HEK293 (cell line): ENCODE measurements around the gene KNG1.

Source experiments
- CTCF ChIA-PET: fragments of 350-600 bp; formaldehyde crosslinking; extraction: SDS; loops from one replicate; lab custom pipeline; 2021; ENCODE audit warnings: antibody characterized with exemption; lab: Yijun Ruan, JAX
- POLR2A ChIA-PET: fragments of 300-600 bp; formaldehyde crosslinking; extraction: SDS; loops from one replicate; lab custom pipeline; 2020; ENCODE audit warnings: antibody characterized with exemption, inconsistent platforms; lab: Yijun Ruan, JAX
- H3K27ac ChIP-seq: fragments of 200-500 bp; sonication (Bioruptor generic); 2 replicates; pipeline ENCODE4 v1.5.1; 2014; ENCODE audit warnings: low read depth, low read length, control low read depth, inconsistent platforms; ENCODE audit errors: extremely low read depth
- H3K36me3 ChIP-seq, 2 experiments: fragments of 200-500 bp in 1 of 2; sonication (Bioruptor generic) in 1 of 2; 1 replicate in 1 of 2; 2 replicates in 1 of 2; pipeline ENCODE4 v1.5.1; 2014 to 2017; ENCODE audit warnings: inconsistent platforms in 2 of 2, low read length in 2 of 2; ENCODE audit not compliant: control insufficient read depth in 2 of 2, insufficient read depth in 1 of 2
- H3K4me1 ChIP-seq: fragments of 200-500 bp; sonication (Bioruptor generic); 2 replicates; pipeline ENCODE4 v1.5.1; 2014; ENCODE audit warnings: mild to moderate bottlenecking, low read length, inconsistent platforms; ENCODE audit not compliant: control insufficient read depth, insufficient read depth
- H3K4me3 ChIP-seq: 2 replicates; pipeline ENCODE4 v1.5.1; 2011; ENCODE audit warnings: low read depth, mild to moderate bottlenecking, control low read depth, low read length, moderate library complexity
- H3K9me3 ChIP-seq: fragments of 200-500 bp; sonication (Bioruptor generic); 2 replicates; pipeline ENCODE4 v1.5.1; 2014; ENCODE audit warnings: low read depth, low read length, inconsistent platforms; ENCODE audit not compliant: control insufficient read depth, insufficient read depth
- ZFHX2 ChIP-seq: fragments of 450-650 bp; formaldehyde crosslinking; conservative IDR thresholded peaks from 2 replicates; pipeline ENCODE4 v1.5.1; 2016; ENCODE audit warnings: missing biosample characterization, missing genetic modification characterization
- ZNF133 ChIP-seq: fragments of 450-650 bp; formaldehyde crosslinking; IDR thresholded peaks from 2 replicates; pipeline ENCODE4 v1.5.1; 2016; ENCODE audit warnings: missing biosample characterization, missing genetic modification characterization
- ZNF138 ChIP-seq: fragments of 450-650 bp; formaldehyde crosslinking; IDR thresholded peaks from 2 replicates; pipeline ENCODE4 v1.5.1; 2016; ENCODE audit warnings: missing biosample characterization, missing genetic modification characterization, borderline replicate concordance
- ZNF211 ChIP-seq: fragments of 450-650 bp; formaldehyde crosslinking; IDR thresholded peaks from 2 replicates; pipeline ENCODE4 v1.5.1; 2016; ENCODE audit warnings: low read depth, missing biosample characterization, missing genetic modification characterization
- ZNF221 ChIP-seq: fragments of 450-650 bp; formaldehyde crosslinking; IDR thresholded peaks from 2 replicates; pipeline ENCODE4 v1.5.1; 2017; ENCODE audit warnings: missing biosample characterization, missing genetic modification characterization, borderline replicate concordance
- ZNF239 ChIP-seq: fragments of 450-650 bp; formaldehyde crosslinking; IDR thresholded peaks from 2 replicates; pipeline ENCODE4 v1.5.1; 2016; ENCODE audit warnings: missing biosample characterization, missing genetic modification characterization
- ZNF341 ChIP-seq: fragments of 450-650 bp; formaldehyde crosslinking; IDR thresholded peaks from 2 replicates; pipeline ENCODE4; 2016; ENCODE audit warnings: low read depth, missing biosample characterization, missing genetic modification characterization
- ZNF350 ChIP-seq: fragments of 450-650 bp; formaldehyde crosslinking; IDR thresholded peaks from 2 replicates; pipeline ENCODE4 v1.5.0; 2017; ENCODE audit warnings: missing biosample characterization, mild to moderate bottlenecking, missing genetic modification characterization
- ZNF596 ChIP-seq: fragments of 450-650 bp; IDR thresholded peaks from 2 replicates; pipeline ENCODE4 v1.5.0; 2018; ENCODE audit warnings: missing biosample characterization, mild to moderate bottlenecking, missing genetic modification characterization, moderate library complexity
- ZNF677 ChIP-seq: fragments of 450-650 bp; IDR thresholded peaks from 2 replicates; pipeline ENCODE4 v1.5.0; 2018; ENCODE audit warnings: missing biosample characterization, mild to moderate bottlenecking, missing genetic modification characterization, moderate library complexity
- ZNF701 ChIP-seq: fragments of 450-650 bp; formaldehyde crosslinking; IDR thresholded peaks from 2 replicates; pipeline ENCODE4 v1.5.1; 2016; ENCODE audit warnings: missing biosample characterization, missing genetic modification characterization
- TF ChIP-seq, protein P1 (sequence below): fragments of 450-650 bp; formaldehyde crosslinking; IDR thresholded peaks from 2 replicates; pipeline ENCODE4 v1.5.1; 2016; ENCODE audit warnings: missing biosample characterization, missing genetic modification characterization
- TF ChIP-seq, protein P2 (sequence below): fragments of 450-650 bp; formaldehyde crosslinking; IDR thresholded peaks from 2 replicates; pipeline ENCODE4 v1.5.1; 2016; ENCODE audit warnings: missing biosample characterization, missing genetic modification characterization
- TF ChIP-seq, protein P3 (sequence below): fragments of 450-650 bp; formaldehyde crosslinking; IDR thresholded peaks from 2 replicates; pipeline ENCODE4 v1.5.1; 2017; ENCODE audit warnings: missing biosample characterization, missing genetic modification characterization
- TF ChIP-seq, protein P4 (sequence below): fragments of 450-650 bp; formaldehyde crosslinking; IDR thresholded peaks from 2 replicates; pipeline ENCODE4 v1.5.1; 2016; ENCODE audit warnings: missing biosample characterization, missing genetic modification characterization
- TF ChIP-seq, protein P5 (sequence below): fragments of 450-650 bp; formaldehyde crosslinking; IDR thresholded peaks from 2 replicates; pipeline ENCODE4 v1.5.1; 2016; ENCODE audit warnings: missing biosample characterization, missing genetic modification characterization
- TF ChIP-seq, protein P6 (sequence below): fragments of 450-650 bp; formaldehyde crosslinking; IDR thresholded peaks from 2 replicates; pipeline ENCODE4 v1.5.1; 2016; ENCODE audit warnings: missing biosample characterization, missing genetic modification characterization, low read depth
- TF ChIP-seq, protein P7 (sequence below): fragments of 450-650 bp; formaldehyde crosslinking; IDR thresholded peaks from 2 replicates; pipeline ENCODE4 v1.5.0; 2017; ENCODE audit warnings: missing biosample characterization, missing genetic modification characterization, borderline replicate concordance
- TF ChIP-seq, protein P8 (sequence below): fragments of 450-650 bp; formaldehyde crosslinking; IDR thresholded peaks from 2 replicates; pipeline ENCODE4 v1.5.1; 2016; ENCODE audit warnings: missing biosample characterization, missing genetic modification characterization

The KNG1 gene

DNA sequence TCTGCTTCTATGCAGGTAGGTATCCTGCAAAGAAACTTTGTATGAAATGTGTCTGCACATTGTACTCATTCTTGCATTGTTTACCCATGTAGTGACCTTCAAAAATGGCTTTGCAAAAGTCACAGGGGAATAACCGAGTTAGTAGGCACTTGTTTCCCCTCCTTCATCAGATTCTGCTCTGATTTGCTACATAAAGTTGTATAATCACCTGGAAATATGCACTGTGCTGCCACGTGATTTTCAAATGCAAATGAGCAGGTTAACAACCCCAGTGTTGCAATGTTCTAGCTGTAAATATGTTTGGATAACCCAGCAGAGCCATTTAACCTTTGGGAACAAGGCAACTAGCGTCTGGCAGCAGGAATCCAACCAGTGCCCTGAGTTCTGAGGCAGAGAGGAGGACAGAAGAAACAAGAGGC is at the start of gene KNG1:
Gene KNG1 (plus strand): TSS at position 321 of the 419 bp plus-strand sequence. CDS start 184 bp downstream, outside the sequence.
- no peaks in the 10 kb centered on the region for H3K9me3 ChIP-seq
- CTCF ChIA-PET, result no interaction called here
- H3K27ac ChIP-seq, result no peak within 1 kb of the TSS
- TF ChIP-seq ZNF350 (tag by site-specific recombination) (no peak), ZNF221 (tag by site-specific recombination) (no peak), ZFHX2 (tag by site-specific recombination) (no peak), ZNF239 (tag by site-specific recombination) (no peak), ZNF341 (tag by site-specific recombination) (no peak), ZNF211 (tag by site-specific recombination) (no peak), ZNF701 (tag by site-specific recombination) (no peak), ZNF677 (no peak), ZNF596 (no peak), ZNF138 (tag by site-specific recombination) (no peak), ZNF133 (tag by site-specific recombination) (no peak)
- TF ChIP-seq, protein P1, sequence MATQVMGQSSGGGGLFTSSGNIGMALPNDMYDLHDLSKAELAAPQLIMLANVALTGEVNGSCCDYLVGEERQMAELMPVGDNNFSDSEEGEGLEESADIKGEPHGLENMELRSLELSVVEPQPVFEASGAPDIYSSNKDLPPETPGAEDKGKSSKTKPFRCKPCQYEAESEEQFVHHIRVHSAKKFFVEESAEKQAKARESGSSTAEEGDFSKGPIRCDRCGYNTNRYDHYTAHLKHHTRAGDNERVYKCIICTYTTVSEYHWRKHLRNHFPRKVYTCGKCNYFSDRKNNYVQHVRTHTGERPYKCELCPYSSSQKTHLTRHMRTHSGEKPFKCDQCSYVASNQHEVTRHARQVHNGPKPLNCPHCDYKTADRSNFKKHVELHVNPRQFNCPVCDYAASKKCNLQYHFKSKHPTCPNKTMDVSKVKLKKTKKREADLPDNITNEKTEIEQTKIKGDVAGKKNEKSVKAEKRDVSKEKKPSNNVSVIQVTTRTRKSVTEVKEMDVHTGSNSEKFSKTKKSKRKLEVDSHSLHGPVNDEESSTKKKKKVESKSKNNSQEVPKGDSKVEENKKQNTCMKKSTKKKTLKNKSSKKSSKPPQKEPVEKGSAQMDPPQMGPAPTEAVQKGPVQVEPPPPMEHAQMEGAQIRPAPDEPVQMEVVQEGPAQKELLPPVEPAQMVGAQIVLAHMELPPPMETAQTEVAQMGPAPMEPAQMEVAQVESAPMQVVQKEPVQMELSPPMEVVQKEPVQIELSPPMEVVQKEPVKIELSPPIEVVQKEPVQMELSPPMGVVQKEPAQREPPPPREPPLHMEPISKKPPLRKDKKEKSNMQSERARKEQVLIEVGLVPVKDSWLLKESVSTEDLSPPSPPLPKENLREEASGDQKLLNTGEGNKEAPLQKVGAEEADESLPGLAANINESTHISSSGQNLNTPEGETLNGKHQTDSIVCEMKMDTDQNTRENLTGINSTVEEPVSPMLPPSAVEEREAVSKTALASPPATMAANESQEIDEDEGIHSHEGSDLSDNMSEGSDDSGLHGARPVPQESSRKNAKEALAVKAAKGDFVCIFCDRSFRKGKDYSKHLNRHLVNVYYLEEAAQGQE (tag by site-specific recombination), result no peak
- TF ChIP-seq, protein P2, sequence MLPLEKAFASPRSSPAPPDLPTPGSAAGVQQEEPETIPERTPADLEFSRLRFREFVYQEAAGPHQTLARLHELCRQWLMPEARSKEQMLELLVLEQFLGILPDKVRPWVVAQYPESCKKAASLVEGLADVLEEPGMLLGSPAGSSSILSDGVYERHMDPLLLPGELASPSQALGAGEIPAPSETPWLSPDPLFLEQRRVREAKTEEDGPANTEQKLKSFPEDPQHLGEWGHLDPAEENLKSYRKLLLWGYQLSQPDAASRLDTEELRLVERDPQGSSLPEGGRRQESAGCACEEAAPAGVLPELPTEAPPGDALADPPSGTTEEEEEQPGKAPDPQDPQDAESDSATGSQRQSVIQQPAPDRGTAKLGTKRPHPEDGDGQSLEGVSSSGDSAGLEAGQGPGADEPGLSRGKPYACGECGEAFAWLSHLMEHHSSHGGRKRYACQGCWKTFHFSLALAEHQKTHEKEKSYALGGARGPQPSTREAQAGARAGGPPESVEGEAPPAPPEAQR (tag by site-specific recombination), result no peak
- TF ChIP-seq, protein P3, sequence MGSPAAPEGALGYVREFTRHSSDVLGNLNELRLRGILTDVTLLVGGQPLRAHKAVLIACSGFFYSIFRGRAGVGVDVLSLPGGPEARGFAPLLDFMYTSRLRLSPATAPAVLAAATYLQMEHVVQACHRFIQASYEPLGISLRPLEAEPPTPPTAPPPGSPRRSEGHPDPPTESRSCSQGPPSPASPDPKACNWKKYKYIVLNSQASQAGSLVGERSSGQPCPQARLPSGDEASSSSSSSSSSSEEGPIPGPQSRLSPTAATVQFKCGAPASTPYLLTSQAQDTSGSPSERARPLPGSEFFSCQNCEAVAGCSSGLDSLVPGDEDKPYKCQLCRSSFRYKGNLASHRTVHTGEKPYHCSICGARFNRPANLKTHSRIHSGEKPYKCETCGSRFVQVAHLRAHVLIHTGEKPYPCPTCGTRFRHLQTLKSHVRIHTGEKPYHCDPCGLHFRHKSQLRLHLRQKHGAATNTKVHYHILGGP (tag by site-specific recombination), result no peak
- TF ChIP-seq, protein P4, sequence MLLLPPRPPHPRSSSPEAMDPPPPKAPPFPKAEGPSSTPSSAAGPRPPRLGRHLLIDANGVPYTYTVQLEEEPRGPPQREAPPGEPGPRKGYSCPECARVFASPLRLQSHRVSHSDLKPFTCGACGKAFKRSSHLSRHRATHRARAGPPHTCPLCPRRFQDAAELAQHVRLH (tag by site-specific recombination), result no peak
- TF ChIP-seq, protein P5, sequence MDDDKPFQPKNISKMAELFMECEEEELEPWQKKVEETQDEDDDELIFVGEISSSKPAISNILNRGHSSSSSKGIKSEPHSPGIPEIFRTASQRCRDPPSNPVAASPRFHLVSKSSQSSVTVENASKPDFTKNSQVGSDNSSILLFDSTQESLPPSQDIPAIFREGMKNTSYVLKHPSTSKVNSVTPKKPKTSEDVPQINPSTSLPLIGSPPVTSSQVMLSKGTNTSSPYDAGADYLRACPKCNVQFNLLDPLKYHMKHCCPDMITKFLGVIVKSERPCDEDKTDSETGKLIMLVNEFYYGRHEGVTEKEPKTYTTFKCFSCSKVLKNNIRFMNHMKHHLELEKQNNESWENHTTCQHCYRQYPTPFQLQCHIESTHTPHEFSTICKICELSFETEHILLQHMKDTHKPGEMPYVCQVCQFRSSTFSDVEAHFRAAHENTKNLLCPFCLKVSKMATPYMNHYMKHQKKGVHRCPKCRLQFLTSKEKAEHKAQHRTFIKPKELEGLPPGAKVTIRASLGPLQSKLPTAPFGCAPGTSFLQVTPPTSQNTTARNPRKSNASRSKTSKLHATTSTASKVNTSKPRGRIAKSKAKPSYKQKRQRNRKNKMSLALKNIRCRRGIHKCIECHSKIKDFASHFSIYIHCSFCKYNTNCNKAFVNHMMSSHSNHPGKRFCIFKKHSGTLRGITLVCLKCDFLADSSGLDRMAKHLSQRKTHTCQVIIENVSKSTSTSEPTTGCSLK (tag by site-specific recombination), result no peak
- no peak within 1 kb of the TSS for H3K4me3 ChIP-seq
- no peaks in the 10 kb centered on the region for H3K4me1 ChIP-seq
- H3K36me3 ChIP-seq, result no peaks in the 10 kb centered on the region
- POLR2A ChIA-PET, result no interaction called here

DNA sequence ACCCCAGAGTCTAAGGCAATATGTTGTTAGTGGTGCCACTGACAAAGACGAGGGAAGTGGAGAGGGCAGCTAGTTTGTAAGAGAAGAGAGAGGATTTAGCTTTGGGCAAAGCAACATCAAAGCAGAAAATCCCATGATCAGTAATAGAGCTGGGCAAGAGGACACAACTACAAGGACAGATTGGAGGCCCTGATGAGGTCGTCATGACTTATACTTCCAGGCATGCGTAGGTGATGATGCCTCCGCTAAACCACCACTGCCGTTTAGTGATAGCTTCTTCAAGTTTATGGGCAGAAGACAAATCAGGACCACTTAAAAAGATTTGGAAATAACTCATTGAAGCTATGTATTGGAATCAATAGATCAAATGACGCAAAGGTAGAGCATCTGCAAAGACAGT is 48.7 kb upstream of the KNG1 start:
- Histone ChIP-seq H3K36me3 (no peaks in the 10 kb centered on the region), H3K4me3 (no peak overlapping the region), H3K9me3 (no peaks in the 10 kb centered on the region), H3K27ac (no peak overlapping the region), H3K4me1 (no peaks in the 10 kb centered on the region)
- ChIA-PET CTCF (interaction anchor here (1.5 kb wide), 1 partner anchor 51 kb away, joined by 6 read pairs; no protein-coding TSS in a partner anchor), POLR2A (interaction anchor here (1.2 kb wide), 1 partner anchor 115 kb away, joined by 4 read pairs; the partner anchor contains the start of gene EIF4A2)
- TF ChIP-seq, protein P6, sequence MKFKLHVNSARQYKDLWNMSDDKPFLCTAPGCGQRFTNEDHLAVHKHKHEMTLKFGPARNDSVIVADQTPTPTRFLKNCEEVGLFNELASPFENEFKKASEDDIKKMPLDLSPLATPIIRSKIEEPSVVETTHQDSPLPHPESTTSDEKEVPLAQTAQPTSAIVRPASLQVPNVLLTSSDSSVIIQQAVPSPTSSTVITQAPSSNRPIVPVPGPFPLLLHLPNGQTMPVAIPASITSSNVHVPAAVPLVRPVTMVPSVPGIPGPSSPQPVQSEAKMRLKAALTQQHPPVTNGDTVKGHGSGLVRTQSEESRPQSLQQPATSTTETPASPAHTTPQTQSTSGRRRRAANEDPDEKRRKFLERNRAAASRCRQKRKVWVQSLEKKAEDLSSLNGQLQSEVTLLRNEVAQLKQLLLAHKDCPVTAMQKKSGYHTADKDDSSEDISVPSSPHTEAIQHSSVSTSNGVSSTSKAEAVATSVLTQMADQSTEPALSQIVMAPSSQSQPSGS (tag by site-specific recombination), result no peak
- TF ChIP-seq, protein P7, sequence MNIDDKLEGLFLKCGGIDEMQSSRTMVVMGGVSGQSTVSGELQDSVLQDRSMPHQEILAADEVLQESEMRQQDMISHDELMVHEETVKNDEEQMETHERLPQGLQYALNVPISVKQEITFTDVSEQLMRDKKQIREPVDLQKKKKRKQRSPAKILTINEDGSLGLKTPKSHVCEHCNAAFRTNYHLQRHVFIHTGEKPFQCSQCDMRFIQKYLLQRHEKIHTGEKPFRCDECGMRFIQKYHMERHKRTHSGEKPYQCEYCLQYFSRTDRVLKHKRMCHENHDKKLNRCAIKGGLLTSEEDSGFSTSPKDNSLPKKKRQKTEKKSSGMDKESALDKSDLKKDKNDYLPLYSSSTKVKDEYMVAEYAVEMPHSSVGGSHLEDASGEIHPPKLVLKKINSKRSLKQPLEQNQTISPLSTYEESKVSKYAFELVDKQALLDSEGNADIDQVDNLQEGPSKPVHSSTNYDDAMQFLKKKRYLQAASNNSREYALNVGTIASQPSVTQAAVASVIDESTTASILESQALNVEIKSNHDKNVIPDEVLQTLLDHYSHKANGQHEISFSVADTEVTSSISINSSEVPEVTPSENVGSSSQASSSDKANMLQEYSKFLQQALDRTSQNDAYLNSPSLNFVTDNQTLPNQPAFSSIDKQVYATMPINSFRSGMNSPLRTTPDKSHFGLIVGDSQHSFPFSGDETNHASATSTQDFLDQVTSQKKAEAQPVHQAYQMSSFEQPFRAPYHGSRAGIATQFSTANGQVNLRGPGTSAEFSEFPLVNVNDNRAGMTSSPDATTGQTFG (tag by site-specific recombination), result no peak
- TF ChIP-seq, protein P8, sequence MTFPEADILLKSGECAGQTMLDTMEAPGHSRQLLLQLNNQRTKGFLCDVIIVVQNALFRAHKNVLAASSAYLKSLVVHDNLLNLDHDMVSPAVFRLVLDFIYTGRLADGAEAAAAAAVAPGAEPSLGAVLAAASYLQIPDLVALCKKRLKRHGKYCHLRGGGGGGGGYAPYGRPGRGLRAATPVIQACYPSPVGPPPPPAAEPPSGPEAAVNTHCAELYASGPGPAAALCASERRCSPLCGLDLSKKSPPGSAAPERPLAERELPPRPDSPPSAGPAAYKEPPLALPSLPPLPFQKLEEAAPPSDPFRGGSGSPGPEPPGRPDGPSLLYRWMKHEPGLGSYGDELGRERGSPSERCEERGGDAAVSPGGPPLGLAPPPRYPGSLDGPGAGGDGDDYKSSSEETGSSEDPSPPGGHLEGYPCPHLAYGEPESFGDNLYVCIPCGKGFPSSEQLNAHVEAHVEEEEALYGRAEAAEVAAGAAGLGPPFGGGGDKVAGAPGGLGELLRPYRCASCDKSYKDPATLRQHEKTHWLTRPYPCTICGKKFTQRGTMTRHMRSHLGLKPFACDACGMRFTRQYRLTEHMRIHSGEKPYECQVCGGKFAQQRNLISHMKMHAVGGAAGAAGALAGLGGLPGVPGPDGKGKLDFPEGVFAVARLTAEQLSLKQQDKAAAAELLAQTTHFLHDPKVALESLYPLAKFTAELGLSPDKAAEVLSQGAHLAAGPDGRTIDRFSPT (tag by site-specific recombination), result no peak
